Subcutaneous abdominal adipose tissue (tissue), 5 donors: Measurements from ENCODE around the gene TARS1.
"Not testable (repeated sequence)": the region's sequence is repeated elsewhere in the genome, so short reads cannot be mapped to it uniquely, and the experiment has no call there.

ENCODE experiments used
- H3K27ac ChIP-seq: one replicate; pipeline ENCODE4 v1.7.0; 2013; ENCODE audit warnings: low read depth, mild to moderate bottlenecking, inconsistent platforms, low read length, moderate library complexity
- H3K27me3 ChIP-seq, 5 donors: one replicate each; pipeline ENCODE4 v1.7.0; 2013; ENCODE audit warnings: low read length in 5 of 5, inconsistent platforms in 1 of 5; ENCODE audit not compliant: control insufficient read depth in 5 of 5, insufficient read depth in 4 of 5
- H3K36me3 ChIP-seq, 5 donors: one replicate each; pipeline ENCODE4 v1.7.0; 2013; ENCODE audit warnings: low read length in 5 of 5; ENCODE audit not compliant: control insufficient read depth in 5 of 5, insufficient read depth in 5 of 5
- H3K4me1 ChIP-seq, 5 donors: one replicate each; pipeline ENCODE4 v1.7.0; 2013; ENCODE audit warnings: low read length in 5 of 5, mild to moderate bottlenecking in 3 of 5, moderate library complexity in 1 of 5; ENCODE audit not compliant: control insufficient read depth in 5 of 5, insufficient read depth in 5 of 5
- H3K4me3 ChIP-seq, 5 donors: one replicate each; pipeline ENCODE4 v1.7.0; 2013; ENCODE audit warnings: low read length in 5 of 5, low read depth in 1 of 5
- H3K9ac ChIP-seq, 5 donors: one replicate each; pipeline ENCODE4 v1.7.0; 2013; ENCODE audit warnings: low read length in 5 of 5, mild to moderate bottlenecking in 4 of 5, moderate library complexity in 3 of 5
- H3K9me3 ChIP-seq, 5 donors: one replicate each; pipeline ENCODE4 v1.7.0; 2013; ENCODE audit warnings: low read length in 5 of 5; ENCODE audit not compliant: control insufficient read depth in 5 of 5
- donor health status: healthy.
- donor health status: healthy.
- donor health status: healthy.
- donor health status: healthy.
- donor health status: healthy.

TARS1 gene

DNA sequence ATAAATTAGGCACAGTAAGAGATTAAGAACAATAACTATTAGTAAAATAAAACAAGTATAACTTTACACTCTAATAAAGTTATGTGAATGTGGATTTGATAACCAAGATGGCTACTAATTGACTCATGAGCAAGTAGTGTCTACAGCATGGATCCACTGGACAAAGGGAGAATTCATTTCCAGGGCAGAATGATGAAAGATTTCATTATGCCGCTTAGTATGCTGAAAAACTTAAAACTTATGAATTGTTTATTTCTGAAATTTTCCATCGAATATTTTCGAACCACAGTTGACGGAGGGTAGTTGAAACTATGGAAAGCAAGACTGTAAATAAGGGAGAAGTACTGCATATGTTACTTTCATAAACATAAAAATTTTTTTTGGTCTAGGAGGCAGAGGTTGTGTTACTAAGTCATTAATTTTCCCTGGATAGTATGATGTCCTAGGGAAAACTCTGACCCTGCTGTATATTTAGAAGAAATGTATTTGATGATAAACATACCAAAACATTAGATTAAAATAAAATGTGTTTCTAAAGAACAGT lies 24.9 kb upstream of the TARS1 start:
- Histone ChIP-seq H3K27me3 (no peaks in the 10 kb centered on the region), H3K9me3 (no peaks in the 10 kb centered on the region), H3K27ac (no peak overlapping the region), H3K4me3 (no peak overlapping the region), H3K4me1 (peaks cover 0 to 7% (median 0%) of the 10 kb centered on the region in 5 donors), H3K9ac (no peak overlapping the region), H3K36me3 (no peaks in the 10 kb centered on the region)

DNA sequence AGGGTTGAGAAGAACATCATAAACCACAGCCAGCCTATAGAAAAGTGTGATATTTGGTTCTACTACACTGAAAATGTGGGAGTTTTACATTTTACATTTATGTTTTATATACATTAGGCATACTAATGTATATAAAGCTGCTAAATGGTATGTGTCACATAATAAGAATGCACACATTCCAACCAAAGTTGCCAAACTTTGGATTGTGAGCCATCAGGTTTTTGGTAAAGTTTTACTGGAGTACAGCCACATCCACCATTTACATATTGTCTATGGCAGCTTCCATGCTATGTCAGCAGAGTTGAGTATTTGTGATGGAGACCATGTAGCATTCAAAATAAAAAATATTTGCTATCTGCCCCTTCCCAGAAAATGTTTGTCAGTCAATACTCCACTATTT lies 23.1 kb upstream of the TARS1 start:
- Histone ChIP-seq H3K27ac (no peak overlapping the region), H3K4me3 (no peak overlapping the region), H3K27me3 (no peaks in the 10 kb centered on the region), H3K4me1 (peaks cover 0 to 7% (median 0%) of the 10 kb centered on the region in 5 donors), H3K9ac (no peak overlapping the region), H3K36me3 (no peaks in the 10 kb centered on the region), H3K9me3 (no peaks in the 10 kb centered on the region)

DNA sequence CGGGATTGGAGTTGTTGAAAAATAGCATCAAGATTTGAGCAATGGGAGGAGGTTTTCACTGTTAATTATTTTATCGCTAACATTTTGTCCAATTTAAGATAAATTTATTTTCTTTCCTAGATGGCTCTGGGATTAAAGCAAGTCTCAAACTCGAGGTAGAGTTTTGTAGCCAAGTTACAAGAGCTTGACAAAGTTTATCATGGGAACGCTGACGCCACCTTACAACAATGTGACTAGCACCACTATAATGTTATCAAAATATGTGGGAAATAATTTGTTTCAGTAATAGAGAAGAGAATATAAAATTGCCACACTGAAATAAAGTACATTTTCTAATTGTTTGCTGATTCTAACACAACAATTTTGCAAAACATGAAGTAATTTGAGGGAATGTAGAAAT lies 19.8 kb upstream of the TARS1 start:
- Histone ChIP-seq H3K36me3 (no peaks in the 10 kb centered on the region), H3K9ac (no peak overlapping the region), H3K4me1 (no peaks in the 10 kb centered on the region), H3K27ac (no peak overlapping the region), H3K4me3 (no peak overlapping the region), H3K9me3 (no peaks in the 10 kb centered on the region), H3K27me3 (no peaks in the 10 kb centered on the region)

DNA sequence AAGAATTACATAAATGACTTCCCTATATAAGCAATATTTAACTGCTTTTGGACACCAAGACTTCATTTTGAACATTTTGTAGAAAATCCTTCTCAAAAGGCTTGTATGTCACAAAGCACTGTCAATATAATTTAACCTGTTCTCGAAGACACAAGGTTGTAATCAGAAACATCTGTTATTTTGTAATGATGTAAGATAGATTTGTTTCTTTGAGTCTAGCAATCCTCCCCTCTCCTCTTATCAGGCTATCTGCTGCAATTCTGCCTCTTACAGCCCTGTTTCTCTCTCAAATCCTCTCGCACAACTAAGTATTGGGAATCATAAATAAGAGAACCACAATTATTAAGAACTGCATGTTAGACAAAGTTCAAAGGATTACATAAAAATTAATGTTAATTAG lies 18.6 kb upstream of the TARS1 start:
- H3K36me3 ChIP-seq = no peaks in the 10 kb centered on the region
- H3K27ac ChIP-seq = no peak overlapping the region
- no peaks in the 10 kb centered on the region for H3K9me3 ChIP-seq
- H3K9ac ChIP-seq = no peak overlapping the region
- no peaks in the 10 kb centered on the region for H3K4me1 ChIP-seq
- H3K4me3 ChIP-seq = no peak overlapping the region
- no peaks in the 10 kb centered on the region for H3K27me3 ChIP-seq

DNA sequence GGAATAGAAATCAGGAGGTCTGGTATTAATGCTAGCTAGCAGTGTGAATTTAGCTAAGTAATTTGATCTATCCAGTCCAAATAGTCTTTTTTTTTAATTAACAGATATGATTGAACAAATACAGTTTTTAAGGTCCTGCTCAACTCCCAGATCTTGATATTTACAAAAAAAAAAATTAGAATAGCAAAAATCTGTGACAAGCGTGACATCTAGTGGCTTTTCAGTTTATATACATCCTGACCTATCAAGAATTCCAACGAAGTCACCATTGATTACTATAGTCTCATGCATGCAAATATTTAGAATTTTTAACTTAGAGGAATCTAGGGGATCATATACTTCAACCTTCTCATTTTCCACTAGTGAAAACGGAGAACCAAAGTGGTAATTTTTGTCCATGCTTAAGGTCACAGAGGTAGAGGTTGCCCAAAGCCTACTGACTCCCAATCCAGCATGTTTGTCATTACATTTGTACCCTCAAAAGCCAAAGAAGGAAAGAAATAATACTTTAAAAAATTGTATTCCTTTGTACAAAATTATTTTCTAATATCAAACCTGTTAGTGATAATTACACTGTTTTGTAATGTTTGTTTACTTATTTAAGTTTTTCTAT lies 17.6 kb upstream of the TARS1 start:
- Histone ChIP-seq H3K4me1 (no peaks in the 10 kb centered on the region), H3K4me3 (no peak overlapping the region), H3K27me3 (peaks cover 0 to 4% (median 0%) of the 10 kb centered on the region in 5 donors), H3K9ac (no peak overlapping the region), H3K36me3 (no peaks in the 10 kb centered on the region), H3K9me3 (no peaks in the 10 kb centered on the region), H3K27ac (no peak overlapping the region)

DNA sequence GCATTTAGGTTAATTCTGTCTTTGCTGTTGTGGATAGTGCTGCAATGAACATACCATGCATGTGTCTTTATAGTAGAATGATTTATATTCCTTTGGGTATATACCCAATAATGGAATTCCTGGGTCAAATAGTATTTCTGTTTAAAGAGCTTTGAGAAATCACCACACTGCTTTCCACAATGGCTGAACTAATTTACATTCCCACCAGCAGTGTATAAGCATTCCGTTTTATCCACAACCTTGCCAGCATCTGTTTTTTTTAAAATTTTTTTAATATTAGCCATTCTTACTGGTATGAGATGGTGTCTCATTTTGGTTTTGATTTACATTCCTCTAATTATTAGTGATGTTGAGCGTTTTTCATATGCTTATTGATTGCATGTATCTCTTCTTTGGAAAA lies 15.5 kb upstream of the TARS1 start:
- Histone ChIP-seq H3K4me3 (no peak overlapping the region), H3K27me3 (peaks cover 0 to 7% (median 0%) of the 10 kb centered on the region in 5 donors), H3K27ac (no peak overlapping the region), H3K9ac (no peak overlapping the region), H3K4me1 (no peaks in the 10 kb centered on the region), H3K9me3 (no peaks in the 10 kb centered on the region), H3K36me3 (no peaks in the 10 kb centered on the region)

DNA sequence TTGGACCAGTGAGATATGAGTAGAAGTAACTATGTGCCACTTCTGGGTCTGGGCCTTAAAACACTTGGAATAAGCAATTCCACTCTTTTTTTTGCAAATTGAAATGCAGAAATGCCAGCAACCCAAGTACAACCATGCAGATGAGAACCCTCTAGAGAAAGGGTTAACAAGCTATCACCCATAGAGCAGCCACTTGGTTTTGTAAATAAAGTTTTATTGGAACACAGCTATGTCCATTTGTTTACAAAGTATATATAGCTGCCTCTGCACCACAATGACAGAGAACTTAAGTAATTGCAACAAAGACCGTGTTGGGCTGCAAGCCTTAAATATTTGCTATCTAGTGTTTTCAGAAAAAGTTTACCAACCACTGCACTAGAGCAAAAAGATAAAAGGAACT lies 9.8 kb upstream of the TARS1 start:
- no peak overlapping the region for H3K9ac ChIP-seq

DNA sequence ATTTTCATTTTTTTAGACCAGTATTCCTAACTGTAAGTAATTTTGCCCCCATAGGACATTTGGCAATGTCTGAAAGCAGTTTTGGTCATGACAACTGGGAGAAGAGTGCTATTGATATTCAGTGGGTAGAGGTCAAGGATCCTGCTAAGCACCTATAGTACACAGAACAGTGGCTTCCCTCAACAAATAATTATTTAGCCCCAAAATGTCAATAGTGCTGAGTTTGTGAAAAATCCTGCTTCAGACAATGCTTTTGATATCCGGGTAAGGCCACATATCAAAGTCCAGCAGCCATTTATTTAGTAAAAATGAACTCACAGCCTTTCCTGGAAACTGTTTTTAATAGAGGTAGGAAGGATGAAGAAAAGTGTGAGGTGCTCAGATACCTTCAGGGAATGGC lies 8.1 kb upstream of the TARS1 start:
- no peaks in the 10 kb centered on the region for H3K9me3 ChIP-seq
- no peak overlapping the region for H3K27ac ChIP-seq
- H3K9ac ChIP-seq = no peak overlapping the region
- H3K4me3 ChIP-seq = no peak overlapping the region
- no peaks in the 10 kb centered on the region for H3K36me3 ChIP-seq
- H3K4me1 ChIP-seq = peaks cover 0 to 2% (median 0%) of the 10 kb centered on the region in 5 donors
- H3K27me3 ChIP-seq = peaks cover 0 to 7% (median 0%) of the 10 kb centered on the region in 5 donors

More for the DNA sequence above, 9.8 kb upstream of the TARS1 start:
- Histone ChIP-seq H3K27ac (no peak overlapping the region), H3K4me3 (no peak overlapping the region), H3K9me3 (no peaks in the 10 kb centered on the region), H3K27me3 (peaks cover 0 to 7% (median 0%) of the 10 kb centered on the region in 5 donors), H3K36me3 (no peaks in the 10 kb centered on the region), H3K4me1 (peaks cover 0 to 2% (median 0%) of the 10 kb centered on the region in 5 donors)

DNA sequence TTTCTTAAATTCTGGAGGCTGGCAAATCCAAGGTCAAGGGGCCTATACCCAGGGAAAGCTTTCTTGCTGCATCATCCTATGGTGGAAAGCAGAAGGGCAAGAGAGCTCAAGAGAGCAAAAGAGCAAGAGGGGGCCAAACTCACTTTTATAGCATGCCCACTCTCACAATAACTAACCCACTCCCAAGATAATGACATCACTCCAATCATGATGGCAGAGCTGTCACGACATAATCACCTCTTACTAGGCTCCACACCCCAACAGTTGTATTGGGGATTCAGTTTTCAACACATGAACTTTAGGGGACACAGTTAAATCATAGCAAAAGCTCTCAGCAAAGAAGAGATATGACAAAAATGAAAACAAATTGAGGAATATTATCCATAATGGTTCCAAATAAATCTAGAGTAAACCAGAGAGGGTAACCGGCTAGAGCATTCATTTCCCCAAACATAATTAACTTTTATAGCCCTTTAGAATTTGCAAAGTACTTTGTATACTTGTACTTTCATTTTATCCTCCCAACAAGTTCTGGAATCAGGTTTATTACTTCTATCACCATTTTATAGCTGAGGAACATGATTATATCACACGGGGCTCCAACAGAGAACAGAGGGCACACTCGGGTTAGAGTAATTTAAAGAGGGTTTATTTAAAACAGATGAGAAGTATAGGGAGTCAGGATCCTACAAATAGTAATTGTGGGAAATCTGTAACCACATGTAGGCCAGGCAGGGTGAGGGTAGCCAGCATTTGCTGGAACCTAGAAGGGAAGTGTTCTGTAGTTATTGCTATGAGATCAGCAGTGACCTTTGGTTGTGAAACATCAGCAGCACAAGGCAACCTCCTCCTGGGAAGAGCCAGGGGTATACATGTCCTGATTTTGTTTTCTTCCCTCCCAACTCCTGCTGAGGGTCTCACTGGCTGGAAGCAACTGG lies 7.2 kb upstream of the TARS1 start:
- no peak overlapping the region for H3K4me3 ChIP-seq
- H3K4me1 ChIP-seq = peaks cover 0 to 2% (median 0%) of the 10 kb centered on the region in 5 donors
- H3K27ac ChIP-seq = no peak overlapping the region
- H3K36me3 ChIP-seq = no peaks in the 10 kb centered on the region
- no peak overlapping the region for H3K9ac ChIP-seq
- no peaks in the 10 kb centered on the region for H3K9me3 ChIP-seq
- peaks cover 0 to under 1% (median 0%) of the 10 kb centered on the region in 5 donors for H3K27me3 ChIP-seq

DNA sequence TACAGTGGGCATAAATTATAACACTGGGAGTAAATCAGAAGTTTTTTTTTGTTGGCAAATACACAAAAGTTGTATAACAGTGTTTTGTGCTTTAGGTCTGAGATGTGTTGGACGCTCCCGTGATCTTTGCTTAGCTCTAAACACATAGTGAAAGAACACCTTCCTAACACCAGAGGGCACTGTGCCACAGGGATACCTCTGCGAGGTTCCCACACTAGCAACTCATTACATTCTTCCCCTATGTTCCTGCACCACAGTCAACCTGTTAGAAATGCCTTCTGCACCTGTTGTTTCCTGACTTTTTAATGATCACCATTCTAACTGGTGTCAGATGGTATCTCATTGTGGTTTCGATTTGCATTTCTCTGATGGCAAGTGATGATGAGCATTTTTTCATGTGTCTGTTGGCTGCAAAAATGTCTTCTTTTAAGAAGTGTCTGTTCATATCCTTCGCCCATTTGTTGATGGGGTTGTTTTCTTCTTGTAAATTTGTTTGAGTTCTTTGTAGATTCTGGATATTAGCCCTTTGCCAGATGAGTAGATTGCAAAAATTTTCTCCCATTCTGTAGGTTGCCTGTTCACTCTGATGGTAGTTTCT lies 4.8 kb upstream of the TARS1 start:
- H3K27me3 ChIP-seq, H3K27ac ChIP-seq, H3K36me3 ChIP-seq, H3K4me3 ChIP-seq, H3K9me3 ChIP-seq, H3K9ac ChIP-seq: not testable (repeated sequence)
- peaks cover 6 to 11% (median 8%) of the 10 kb centered on the region in 5 donors for H3K4me1 ChIP-seq
